Endothelial cell of umbilical vein (primary cell): ENCODE measurements around the gene BCAP31. TPM values are rescaled to one million over a fixed set of nuclear protein-coding genes. Genes with fewer than 3 reads are reported as not detected.

ENCODE experiments used
- BruUV-seq: library from RNA; stranded (reverse); fragments of 400-500 nt; replicated peaks from 2 replicates; lab custom pipeline; 2021; lab: Mats Ljungman, UMichigan
- CTCF ChIA-PET: fragments of 300-600, 350-600 bp; sonication (Branson Sonifier 250); formaldehyde crosslinking; loops from one replicate; lab custom pipeline; 2021; ENCODE audit warnings: antibody characterized with exemption, inconsistent platforms; lab: Charles Lee
- POLR2A ChIA-PET: fragments of 300-600, 350-600 bp; sonication (Branson Sonifier 250); formaldehyde crosslinking; loops from one replicate; lab custom pipeline; 2021; ENCODE audit warnings: antibody characterized with exemption, inconsistent platforms; lab: Charles Lee
- DNase-seq: peaks from one replicate; pipeline ENCODE4 v3.0.0-alpha.2; 2011; ENCODE audit warnings: low read depth, low spot score
- FAIRE-seq: peaks from 2 replicates; lab custom pipeline; 2011; peaks lifted over from hg19 to GRCh38; lab: Jason Lieb, UNC
- H2AFZ ChIP-seq: 2 replicates; pipeline ENCODE4 v1.6.0; 2012; ENCODE audit warnings: low read depth, low read length, control low read depth, inconsistent platforms
- H3K27ac ChIP-seq: 2 replicates; pipeline ENCODE4 v1.5.1; 2011; ENCODE audit warnings: low read depth, mild to moderate bottlenecking, control low read depth, low read length, moderate library complexity; ENCODE audit not compliant: insufficient read depth
- H3K27me3 ChIP-seq, 2 experiments: 2 replicates each; pipeline versions ENCODE4 v1.6.0 to v1.6.1; 2011; ENCODE audit warnings: low read length in 2 of 2, mixed read lengths in 1 of 2; ENCODE audit not compliant: control insufficient read depth in 2 of 2, insufficient read depth in 2 of 2
- H3K36me3 ChIP-seq, 2 experiments: 2 replicates in 1 of 2; 3 replicates in 1 of 2; pipeline ENCODE4 v1.5.1; 2011; ENCODE audit warnings: low read length in 2 of 2, mild to moderate bottlenecking in 1 of 2, moderate library complexity in 1 of 2; ENCODE audit not compliant: control insufficient read depth in 2 of 2, insufficient read depth in 2 of 2; ENCODE audit errors: extremely low read depth in 1 of 2
- H3K4me1 ChIP-seq: 3 replicates; pipeline ENCODE4 v1.5.1; 2011; ENCODE audit warnings: mild to moderate bottlenecking, low read length; ENCODE audit not compliant: control insufficient read depth, insufficient read depth; ENCODE audit errors: extremely low read depth
- H3K4me2 ChIP-seq: 2 replicates; pipeline ENCODE4 v1.6.1; 2011; ENCODE audit warnings: low read length, control low read depth, mixed read lengths; ENCODE audit not compliant: insufficient read depth
- H3K4me3 ChIP-seq, 3 experiments: fragments of 200-600 bp in 1 of 3; sonication (generic), shearing (Covaris generic) in 1 of 3; replicated peaks in 1 of 3; 2 replicates each; pipeline ENCODE4 v1.5.1; 2011 to 2016; ENCODE audit warnings: control low read depth in 3 of 3, low read length in 3 of 3, mild to moderate bottlenecking in 2 of 3, inconsistent platforms in 1 of 3, low read depth in 1 of 3, moderate library complexity in 1 of 3; ENCODE audit not compliant: insufficient read depth in 1 of 3
- H3K79me2 ChIP-seq: 2 replicates; pipeline ENCODE4 v1.6.0; 2012; ENCODE audit warnings: low read length, inconsistent platforms; ENCODE audit not compliant: control insufficient read depth, insufficient read depth
- H3K9ac ChIP-seq: replicated peaks from 2 replicates; pipeline ENCODE3; 2011; ENCODE audit warnings: low read length, control low read depth; ENCODE audit not compliant: insufficient read depth; ENCODE audit errors: extremely low read depth
- H3K9me1 ChIP-seq: replicated peaks from 3 replicates; pipeline ENCODE4 v1.6.0; 2011; ENCODE audit warnings: mild to moderate bottlenecking, low read length; ENCODE audit not compliant: control insufficient read depth, insufficient read depth; ENCODE audit errors: extremely low read depth
- H3K9me3 ChIP-seq: replicated peaks from 2 replicates; pipeline ENCODE4 v1.5.1; 2012; ENCODE audit warnings: low read length, inconsistent platforms; ENCODE audit not compliant: control insufficient read depth, insufficient read depth
- H4K20me1 ChIP-seq: replicated peaks from 2 replicates; pipeline ENCODE3; 2011; ENCODE audit warnings: mild to moderate bottlenecking, low read length; ENCODE audit not compliant: control insufficient read depth, insufficient read depth; ENCODE audit errors: extremely low read depth
- GATA2 ChIP-seq: IDR thresholded peaks from 2 replicates; pipeline ENCODE4 v1.7.0; 2011; ENCODE audit warnings: low read depth, mild to moderate bottlenecking, moderate library complexity, mixed read lengths, low read length; ENCODE audit not compliant: insufficient read length, insufficient read depth
- JUN ChIP-seq: IDR thresholded peaks from 2 replicates; pipeline ENCODE4 v1.6.1; 2011; ENCODE audit warnings: borderline replicate concordance, low read depth; ENCODE audit not compliant: insufficient read length, insufficient read depth
- MYC ChIP-seq: IDR thresholded peaks from one replicate; pipeline ENCODE4 v1.6.1; 2011; ENCODE audit warnings: mild to moderate bottlenecking, low read depth, low read length
- POLR2A ChIP-seq: IDR thresholded peaks from 2 replicates; pipeline ENCODE4 v1.6.1; 2012; ENCODE audit warnings: low read depth, mild to moderate bottlenecking, control low read depth, low read length
- POLR2AphosphoS5 ChIP-seq: IDR thresholded peaks from 2 replicates; pipeline ENCODE4 v1.6.1; 2012; ENCODE audit warnings: low read depth, mild to moderate bottlenecking, control low read depth, low read length, moderate library complexity; ENCODE audit not compliant: insufficient read depth
- dilution Hi-C: fragments of 300-500 bp; cut with MboI; formaldehyde crosslinking; loops from one replicate; pipeline ENCODE4 v1.15.0; 2019; ENCODE audit warnings: low sequenced_read_pairs; ENCODE audit not compliant: extremely low pct_ligation_motif_present
- intact Hi-C: fragments of 100-400 bp; cut with micrococcal nuclease; formaldehyde crosslinking; loops from one replicate; pipeline ENCODE4 v1.10.0; 2022
- polyA plus RNA-seq, 4 experiments: library from polyadenylated mRNA; depleted of rRNA in 3 of 4; stranded (reverse) in 3 of 4; unstranded in 1 of 4; fragments of >200 nt; gene quantifications; 2 replicates each; pipeline versions ENCODE4 v1.2.1 to v1.2.3, GENCODE V29; 2011 to 2012; ENCODE audit warnings: missing spikeins in 1 of 4
- total RNA-seq: library from RNA; stranded (reverse); gene quantifications from 2 replicates; pipeline ENCODE4 v1.2.3, GENCODE V29; 2021
- TF ChIP-seq, protein P1 (sequence below): IDR thresholded peaks from 2 replicates; pipeline ENCODE4 v1.6.1; 2011; ENCODE audit not compliant: insufficient read depth, insufficient read length

The BCAP31 gene
- total and polyA plus RNA-seq, 2 donors (not counting 3 experiments of a cell fraction or from before 2014, with no cell fraction given) = 169 to 203 TPM

GRCh38 chrX:153770601-153771414 lies 46.6 kb upstream of the BCAP31 start:
- Histone ChIP-seq H3K79me2 (no peaks in the 10 kb centered on the region), H2AFZ (no peak overlapping the region), H3K27me3 (no peaks in the 10 kb centered on the region), H3K4me3 (no peak overlapping the region), H3K27ac (no peak overlapping the region), H3K9ac (no peak overlapping the region), H3K4me2 (no peak overlapping the region), H3K9me1 (no peaks in the 10 kb centered on the region), H3K36me3 (peaks cover 0 to 20% of the 10 kb centered on the region in 2 experiments), H3K9me3 (no peaks in the 10 kb centered on the region), H4K20me1 (no peaks in the 10 kb centered on the region), H3K4me1 (peaks cover 4% of the 10 kb centered on the region)
- ChIA-PET POLR2A (no interaction called here), CTCF (interaction anchor here (1.2 kb wide), 1 partner anchor 11 kb away, joined by 3 read pairs; no protein-coding TSS in a partner anchor)
- TF ChIP-seq GATA2 (no peak), POLR2AphosphoS5 (no peak), MYC (no peak), JUN (no peak), POLR2A (no peak)
- TF ChIP-seq, protein P1, sequence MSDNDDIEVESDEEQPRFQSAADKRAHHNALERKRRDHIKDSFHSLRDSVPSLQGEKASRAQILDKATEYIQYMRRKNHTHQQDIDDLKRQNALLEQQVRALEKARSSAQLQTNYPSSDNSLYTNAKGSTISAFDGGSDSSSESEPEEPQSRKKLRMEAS = no peak
- dilution Hi-C loops (no loop called here), intact Hi-C loops (no loop called here)
- DNase-seq (no peak), FAIRE-seq (no peak)
- no TSS peak for BruUV-seq
